HCT116 (cell line): ENCODE data around the gene MYO3B. TPM values are rescaled to one million over a fixed set of nuclear protein-coding genes. Genes with fewer than 3 reads are reported as not detected.

Experiments used
- ATAC-seq: fragments of 200-7000 bp; cut with Tn5 transposase; 2 replicates; pipeline ENCODE4 v1.9.1; 2020; ENCODE audit warnings: mild to moderate bottlenecking, moderate library complexity
- BruUV-seq: library from RNA; stranded (reverse); fragments of 400-500 nt; replicated peaks from 2 replicates; lab custom pipeline; 2021; lab: Mats Ljungman, UMichigan
- CTCF ChIA-PET: fragments of 300-600 bp; sonication (Branson Sonifier 250); formaldehyde crosslinking; loops from one replicate; lab custom pipeline; 2021; ENCODE audit warnings: antibody characterized with exemption; lab: Charles Lee
- POLR2A ChIA-PET: fragments of 300-600, 350-600 bp; sonication (Branson Sonifier 250); formaldehyde crosslinking; loops from one replicate; lab custom pipeline; 2021; ENCODE audit warnings: antibody characterized with exemption; lab: Charles Lee
- RAD21 ChIA-PET, 2 experiments: fragments of 300-600 bp; sonication (Branson Sonifier 250); formaldehyde crosslinking; loops; one replicate each; lab custom pipeline; 2023; ENCODE audit warnings: low total read pairs in 2 of 2; ENCODE audit not compliant: uncharacterized antibody in 2 of 2, unreplicated experiment in 2 of 2, low non-redundant PET in 1 of 2; lab: Charles Lee
- DNase-seq: peaks from one replicate; pipeline ENCODE4 v3.0.0-alpha.2; 2010; ENCODE audit warnings: low read depth, low spot score
- H2AFZ ChIP-seq: fragments of 200-600 bp; shearing (Covaris generic), sonication (generic); 2 replicates; pipeline ENCODE4 v1.6.1; 2017; ENCODE audit warnings: low read depth, mixed run types, mixed read lengths, antibody characterized with exemption, low read length; ENCODE audit not compliant: poor library complexity, severe bottlenecking
- H3K27ac ChIP-seq: 2 replicates; pipeline ENCODE4 v1.5.1; 2012; ENCODE audit warnings: low read depth, low read length
- H3K27me3 ChIP-seq: fragments of 200-600 bp; sonication (generic); 2 replicates; pipeline ENCODE4 v1.6.1; 2016; ENCODE audit warnings: mixed run types, low read length, mixed read lengths; ENCODE audit not compliant: insufficient read depth
- H3K36me3 ChIP-seq, 2 experiments: fragments of 200-500 bp in 1 of 2; fragments of 200-600 bp in 1 of 2; sonication (Bioruptor generic) in 1 of 2; sonication (generic) in 1 of 2; 2 replicates each; pipeline versions ENCODE4 v1.5.1 to v1.6.1; 2014 to 2016; ENCODE audit warnings: low read length in 2 of 2, inconsistent platforms in 1 of 2, mixed read lengths in 1 of 2, mixed run types in 1 of 2; ENCODE audit not compliant: insufficient read depth in 2 of 2, control insufficient read depth in 1 of 2
- H3K4me1 ChIP-seq, 2 experiments: fragments of 200-600 bp in 1 of 2; sonication (generic) in 1 of 2; 2 replicates each; pipeline versions ENCODE4 v1.5.1 to v1.6.1; 2012 to 2017; ENCODE audit warnings: low read length in 2 of 2, inconsistent platforms in 1 of 2, mild to moderate bottlenecking in 1 of 2, mixed read lengths in 1 of 2, mixed run types in 1 of 2, moderate library complexity in 1 of 2; ENCODE audit not compliant: insufficient read depth in 2 of 2, control insufficient read depth in 1 of 2
- H3K4me2 ChIP-seq: fragments of 200-600 bp; sonication (generic); 2 replicates; pipeline ENCODE4 v1.6.1; 2017; ENCODE audit warnings: mixed run types, low read length, mixed read lengths
- H3K4me3 ChIP-seq, 2 experiments: fragments of 200-600 bp in 1 of 2; sonication (generic) in 1 of 2; replicated peaks in 1 of 2; 2 replicates each; pipeline ENCODE4 v1.5.1; 2011 to 2016; ENCODE audit warnings: low read length in 2 of 2, control low read depth in 1 of 2, low read depth in 1 of 2, mild to moderate bottlenecking in 1 of 2, mixed read lengths in 1 of 2, mixed run types in 1 of 2
- H3K79me2 ChIP-seq: fragments of 200-600 bp; sonication (generic); 2 replicates; pipeline ENCODE4 v1.6.1; 2017; ENCODE audit warnings: mild to moderate bottlenecking, mixed run types, low read length, moderate library complexity, mixed read lengths; ENCODE audit not compliant: insufficient read depth
- H3K9ac ChIP-seq: fragments of 200-600 bp; sonication (generic); 2 replicates; pipeline ENCODE4 v1.6.1; 2016; ENCODE audit warnings: low read length, mixed read lengths
- H3K9me2 ChIP-seq: fragments of 200-600 bp; sonication (generic), shearing (Covaris generic); 2 replicates; pipeline ENCODE4 v1.6.1; 2017; ENCODE audit warnings: mixed run types, mild to moderate bottlenecking, moderate library complexity; ENCODE audit not compliant: insufficient read depth
- H3K9me3 ChIP-seq, 2 experiments: fragments of 200-500 bp in 1 of 2; fragments of 200-600 bp in 1 of 2; sonication (Bioruptor generic) in 1 of 2; sonication (generic) in 1 of 2; 2 replicates each; pipeline ENCODE4 v1.6.1; 2014 to 2017; ENCODE audit warnings: low read length in 2 of 2, mixed read lengths in 2 of 2, inconsistent platforms in 1 of 2, low read depth in 1 of 2, mild to moderate bottlenecking in 1 of 2, mixed run types in 1 of 2, moderate library complexity in 1 of 2; ENCODE audit not compliant: control insufficient read depth in 1 of 2, insufficient read depth in 1 of 2
- H4K20me1 ChIP-seq: fragments of 200-600 bp; sonication (generic), shearing (Covaris generic); 2 replicates; pipeline ENCODE4 v1.6.1; 2017; ENCODE audit warnings: mixed run types, mild to moderate bottlenecking, moderate library complexity; ENCODE audit not compliant: insufficient read depth
- ATF3 ChIP-seq: IDR thresholded peaks from 2 replicates; pipeline ENCODE4 v1.6.1; 2012
- CBX3 ChIP-seq: IDR thresholded peaks from 2 replicates; pipeline ENCODE4 v1.6.1; 2012; ENCODE audit warnings: low read depth
- CTCF ChIP-seq, 3 experiments: fragments of 200-600 bp in 1 of 3; sonication (generic) in 1 of 3; IDR thresholded peaks in 2 of 3; conservative IDR thresholded peaks in 1 of 3; 2 replicates each; pipeline ENCODE4 v1.5.1; 2012 to 2017; ENCODE audit warnings: low read depth in 2 of 3, low read length in 2 of 3, antibody characterized with exemption in 1 of 3, borderline replicate concordance in 1 of 3, control low read depth in 1 of 3, mild to moderate bottlenecking in 1 of 3, mixed read lengths in 1 of 3, mixed run types in 1 of 3, moderate library complexity in 1 of 3; ENCODE audit not compliant: insufficient read depth in 1 of 3
- ELF1 ChIP-seq: IDR thresholded peaks from 2 replicates; pipeline ENCODE4 v1.6.1; 2012; ENCODE audit warnings: low read depth, borderline replicate concordance
- EZH2 ChIP-seq: fragments of 200-600 bp; sonication (generic); IDR thresholded peaks from 2 replicates; pipeline ENCODE4 v1.6.1; 2017; ENCODE audit warnings: antibody characterized with exemption, mixed run types
- EZH2phosphoT487 ChIP-seq: fragments of 200-600 bp; IDR thresholded peaks from 2 replicates; pipeline ENCODE4 v1.6.1; 2018; ENCODE audit warnings: antibody characterized with exemption, borderline replicate concordance
- POLR2A ChIP-seq: IDR thresholded peaks from 2 replicates; pipeline ENCODE4 v1.7.0; 2011; ENCODE audit warnings: borderline replicate concordance; ENCODE audit not compliant: insufficient read depth, insufficient read length; ENCODE audit errors: extremely low read depth
- POLR2AphosphoS5 ChIP-seq: IDR thresholded peaks from 2 replicates; pipeline ENCODE4 v1.6.1; 2011; ENCODE audit warnings: mild to moderate bottlenecking, low read depth, low read length, moderate library complexity
- RAD21 ChIP-seq: IDR thresholded peaks from 2 replicates; pipeline ENCODE4 v1.6.1; 2012; ENCODE audit warnings: low read depth, mild to moderate bottlenecking
- REST ChIP-seq: IDR thresholded peaks from 2 replicates; pipeline ENCODE4 v1.6.1; 2012; ENCODE audit warnings: low read depth
- TCF7L2 ChIP-seq: IDR thresholded peaks from 2 replicates; pipeline ENCODE4 v1.7.0; 2011; ENCODE audit warnings: borderline replicate concordance, inconsistent platforms; ENCODE audit not compliant: insufficient read depth, insufficient read length; ENCODE audit errors: extremely low read depth
- ZNF274 ChIP-seq: fragments of 200-500 bp; sonication (Bioruptor generic); IDR thresholded peaks from 2 replicates; pipeline ENCODE4 v1.6.1; 2014; ENCODE audit warnings: mild to moderate bottlenecking, low read depth, low read length, inconsistent platforms
- intact Hi-C: fragments of 100-400 bp; cut with micrococcal nuclease; formaldehyde crosslinking; loops from 2 replicates; pipeline ENCODE4 v1.10.0; 2022
- total RNA-seq: library from RNA; stranded (reverse); gene quantifications from one replicate; pipeline ENCODE4 v1.2.1, GENCODE V29; 2021; ENCODE audit not compliant: unreplicated experiment

MYO3B gene
- total RNA-seq, 1 experiment from 2014 or later, result not detected

- POLR2A ChIA-PET, result no interaction called here
- H2AFZ ChIP-seq, result no peak overlapping the region
- no peaks in the 10 kb centered on the region for H3K4me1 ChIP-seq
- no peaks in the 10 kb centered on the region for H3K9me2 ChIP-seq
- ATAC-seq (no peak), DNase-seq (no peak)
- BruUV-seq, result no TSS peak
- no peak overlapping the region for H3K4me3 ChIP-seq
- H3K27ac ChIP-seq, result no peak overlapping the region
- CTCF ChIA-PET, result no interaction called here
- H4K20me1 ChIP-seq, result no peaks in the 10 kb centered on the region
- no peaks in the 10 kb centered on the region for H3K27me3 ChIP-seq
- no peak overlapping the region for H3K4me2 ChIP-seq
- no peaks in the 10 kb centered on the region for H3K9me3 ChIP-seq
- no peaks in the 10 kb centered on the region for H3K79me2 ChIP-seq
- H3K9ac ChIP-seq, result no peak overlapping the region
- RAD21 ChIA-PET, result no interaction called here
- intact Hi-C loops, result no loop called here
- H3K36me3 ChIP-seq, result no peaks in the 10 kb centered on the region
- TF ChIP-seq CBX3 (no peak), ATF3 (no peak), ZNF274 (no peak), CTCF (IDR thresholded peaks at IDR 0.05 in 2 of 3, conservative IDR thresholded peaks at IDR 0.05 in 1 of 3; ENCODE audit: borderline replicate concordance in 1 of 3, insufficient read depth in 1 of 3, low read depth in 2 of 3, low read length in 2 of 3) (no peak), RAD21 (no peak), POLR2AphosphoS5 (no peak), REST (no peak), POLR2A (no peak), EZH2 (no peak), TCF7L2 (no peak), ELF1 (no peak), EZH2phosphoT487 (no peak)
Observed at GRCh38 chr2:170509452-170510193, 331.7 kb downstream of the MYO3B start.
